Esophagus muscularis mucosa (tissue), 4 donors: ENCODE measurements around the gene GRIK5.

Experiments
- CTCF ChIP-seq, 3 experiments: fragments of 200-600 bp in 2 of 3; fragments of 450-650 bp in 1 of 3; sonication (generic) in 2 of 3; IDR thresholded peaks; one replicate each; pipeline ENCODE4 v1.5.1; 2017 to 2019; ENCODE audit warnings: antibody characterized with exemption in 3 of 3, mild to moderate bottlenecking in 2 of 3, moderate library complexity in 1 of 3
- EP300 ChIP-seq: sonication (generic); formaldehyde crosslinking; IDR thresholded peaks from one replicate; pipeline ENCODE4 v1.6.1; 2017; ENCODE audit warnings: antibody characterized with exemption
- POLR2A ChIP-seq: fragments of 450-650 bp; IDR thresholded peaks from one replicate; pipeline ENCODE4 v1.6.1; 2017; ENCODE audit warnings: antibody characterized with exemption, moderate library complexity, mild to moderate bottlenecking, low read depth
- POLR2AphosphoS5 ChIP-seq, 2 donors: sonication (generic); formaldehyde crosslinking; IDR thresholded peaks; one replicate each; pipeline ENCODE4 v1.6.1; 2017; ENCODE audit warnings: antibody characterized with exemption in 2 of 2

GRCh38 chr19:42097461-42097860 lies 27.5 kb upstream of the GRIK5 start:
- no peak for TF ChIP-seq CTCF (IDR thresholded peaks at IDR 0.05)
- no peak for TF ChIP-seq POLR2A
- TF ChIP-seq POLR2AphosphoS5 (IDR thresholded peaks at IDR 0.05), result no peak
- no peak for TF ChIP-seq EP300
